Pancreas (tissue), 10 donors: ENCODE results near the gene STRN. TPM values are rescaled to one million over a fixed set of nuclear protein-coding genes. Genes with fewer than 3 reads are reported as not detected.
"Not testable (repeated sequence)": the region's sequence is repeated elsewhere in the genome, so short reads cannot be mapped to it uniquely, and the experiment has no call there.

ENCODE experiments used
- ATAC-seq, 4 donors: fragments of 200-7000 bp; cut with Tn5 transposase; one replicate each; pipeline versions ENCODE4 v1.8.0 to v1.9.1; 2020; ENCODE audit warnings: mild to moderate bottlenecking in 4 of 4, moderate library complexity in 4 of 4
- DNase-seq, 6 donors: peaks; one replicate each; pipeline ENCODE4 v3.0.0-alpha.2; 2020
- FAIRE-seq: peaks from 2 replicates; lab custom pipeline; 2012; peaks lifted over from hg19 to GRCh38; lab: Jason Lieb, UNC
- H3K27ac ChIP-seq, 4 donors: fragments of 200-600 bp; sonication (generic); 1 replicate in 3 of 4; 2 replicates in 1 of 4; pipeline versions ENCODE4 v1.5.0 to v1.8.0; 2020
- H3K27me3 ChIP-seq, 4 donors: fragments of 200-600 bp; one replicate each; pipeline ENCODE4 v1.8.0; 2021
- H3K36me3 ChIP-seq, 3 donors: fragments of 200-600 bp; sonication (generic) in 1 of 3; one replicate each; pipeline versions ENCODE4 v1.5.0 to v1.8.0; 2020 to 2021
- H3K4me1 ChIP-seq, 3 donors: fragments of 200-600 bp; one replicate each; pipeline ENCODE4 v1.8.0; 2021
- H3K4me3 ChIP-seq, 4 donors: fragments of 200-600 bp; sonication (generic) in 2 of 4; one replicate each; pipeline versions ENCODE4 v1.5.0 to v1.8.0; 2020 to 2021
- H3K9me3 ChIP-seq, 4 donors: fragments of 200-600 bp; one replicate each; pipeline ENCODE4 v1.8.0; 2021
- WGBS, 2 donors: extraction: QIAGEN DNeasy Blood & Tissue Kit; methylation state at CpG; one replicate each; pipeline ENCODE4 v1.1.7; 2013; 5-methylcytosine and 5-hydroxymethylcytosine counted together
- intact Hi-C, 3 donors: fragments of 100-400 bp; cut with DNase I; formaldehyde crosslinking; loops; one replicate each; pipeline versions ENCODE4 v1.11.1 to v1.14.2; 2022
- polyA plus RNA-seq, 2 donors: library from polyadenylated mRNA; stranded (reverse); fragments of 200-250 nt; gene quantifications; one replicate each; pipeline ENCODE4 v1.2.3, GENCODE V29; 2013
- total RNA-seq, 6 donors: library from RNA; stranded (reverse); fragmentation: NEBNext Ultra II Directional in 4 of 6; extraction: Animal tissue kit (Norgen Biotek cat#: 25700) in 4 of 6; gene quantifications; one replicate each; pipeline versions ENCODE4 v1.2.1 to v1.2.4, GENCODE V29; 2021 to 2023
- TF ChIP-seq, protein P1 (sequence below), 4 donors: fragments of 200-600 bp; sonication (generic) in 3 of 4; IDR thresholded peaks; one replicate each; pipeline versions ENCODE4 v1.5.0 to v1.8.0; 2021; ENCODE audit warnings: antibody characterized with exemption in 4 of 4
- donor health status: healthy with polysubstance abuse.
- donor health status: DM: no; HTN: no; CAD: no; lungs with moderate emphysema.
- donor health status: DM: no; HTN: no; CAD: no.
- donor health status: control.
- donor health status: control.
- donor health status: Bipolar disorder and iron deficiency.
- donor health status: DM: yes; HTN: yes; CAD: no.
- donor health status: DM: no; HTN: no; CAD: no.
- donor health status: DM: no; HTN: no; CAD: no.
- donor health status: DM: yes; HTN: yes; CAD: no.

STRN gene
- total and polyA plus RNA-seq, 8 donors, result 1.8 to 16.2 (median 7.9) TPM

DNA sequence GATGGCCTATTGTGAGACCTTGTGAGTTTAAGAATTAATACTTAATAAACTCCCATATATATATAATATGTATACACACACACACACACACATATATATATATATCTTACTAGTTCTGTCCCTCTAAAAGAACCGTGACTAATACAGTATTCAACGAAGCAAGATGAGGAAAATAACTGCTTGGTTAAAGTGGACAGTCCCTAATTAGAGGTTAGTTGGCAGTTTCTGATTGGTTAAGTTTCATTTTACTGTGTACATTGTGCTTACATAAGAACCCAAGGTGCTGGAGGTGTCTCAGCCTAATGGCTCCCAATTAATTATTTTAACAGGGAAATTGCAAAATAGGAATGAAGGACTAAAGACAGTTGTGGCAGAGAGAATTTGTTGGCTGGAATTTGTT lies 132.1 kb downstream of the STRN start:
- no peak for DNase-seq
- H3K4me1 ChIP-seq, result no peaks in the 10 kb centered on the region
- FAIRE-seq, result no peak
- intact Hi-C loops, result no loop called here
- no peak overlapping the region for H3K27ac ChIP-seq
- no peaks in the 10 kb centered on the region for H3K9me3 ChIP-seq
- H3K36me3 ChIP-seq, result no peaks in the 10 kb centered on the region
- ATAC-seq, result no peak
- H3K27me3 ChIP-seq, result no peaks in the 10 kb centered on the region
- no peak overlapping the region for H3K4me3 ChIP-seq
- 71 to 89% methylated on average over 2 of the region's 2 CpGs for WGBS, 2 donors
- TF ChIP-seq, protein P1, sequence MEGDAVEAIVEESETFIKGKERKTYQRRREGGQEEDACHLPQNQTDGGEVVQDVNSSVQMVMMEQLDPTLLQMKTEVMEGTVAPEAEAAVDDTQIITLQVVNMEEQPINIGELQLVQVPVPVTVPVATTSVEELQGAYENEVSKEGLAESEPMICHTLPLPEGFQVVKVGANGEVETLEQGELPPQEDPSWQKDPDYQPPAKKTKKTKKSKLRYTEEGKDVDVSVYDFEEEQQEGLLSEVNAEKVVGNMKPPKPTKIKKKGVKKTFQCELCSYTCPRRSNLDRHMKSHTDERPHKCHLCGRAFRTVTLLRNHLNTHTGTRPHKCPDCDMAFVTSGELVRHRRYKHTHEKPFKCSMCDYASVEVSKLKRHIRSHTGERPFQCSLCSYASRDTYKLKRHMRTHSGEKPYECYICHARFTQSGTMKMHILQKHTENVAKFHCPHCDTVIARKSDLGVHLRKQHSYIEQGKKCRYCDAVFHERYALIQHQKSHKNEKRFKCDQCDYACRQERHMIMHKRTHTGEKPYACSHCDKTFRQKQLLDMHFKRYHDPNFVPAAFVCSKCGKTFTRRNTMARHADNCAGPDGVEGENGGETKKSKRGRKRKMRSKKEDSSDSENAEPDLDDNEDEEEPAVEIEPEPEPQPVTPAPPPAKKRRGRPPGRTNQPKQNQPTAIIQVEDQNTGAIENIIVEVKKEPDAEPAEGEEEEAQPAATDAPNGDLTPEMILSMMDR (IDR thresholded peaks at IDR 0.05), result no peak

DNA sequence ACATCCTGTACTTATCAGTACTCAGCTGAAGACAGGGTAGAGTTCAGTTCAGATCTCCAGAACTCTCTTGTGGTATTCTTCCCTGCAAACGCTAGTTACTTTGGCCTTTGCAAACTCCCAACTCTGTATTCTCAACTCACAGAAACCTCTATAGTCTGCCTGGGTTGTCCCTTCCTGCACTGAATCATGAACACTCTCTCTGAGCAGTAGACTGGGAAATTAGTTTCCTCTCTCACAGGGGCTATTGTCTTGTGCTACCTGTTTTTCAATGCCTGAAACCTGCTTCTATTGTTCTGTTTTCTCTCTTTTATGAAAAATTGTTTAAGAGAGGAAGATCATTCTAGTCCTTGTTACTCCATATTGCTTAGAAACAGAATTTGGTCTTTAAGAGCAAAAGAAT lies 135.2 kb downstream of the STRN start:
- Histone ChIP-seq H3K36me3 (no peaks in the 10 kb centered on the region), H3K4me3 (no peak overlapping the region), H3K27ac (no peak overlapping the region), H3K4me1 (no peaks in the 10 kb centered on the region), H3K9me3 (no peaks in the 10 kb centered on the region), H3K27me3 (no peaks in the 10 kb centered on the region)
- FAIRE-seq (no peak), ATAC-seq (no peak), DNase-seq (no peak)
- TF ChIP-seq, protein P1 (IDR thresholded peaks at IDR 0.05), result no peak
- WGBS, 2 donors, result 52 to 62% methylated on average over 1 of the region's 1 CpG
- intact Hi-C loops, result no loop called here

DNA sequence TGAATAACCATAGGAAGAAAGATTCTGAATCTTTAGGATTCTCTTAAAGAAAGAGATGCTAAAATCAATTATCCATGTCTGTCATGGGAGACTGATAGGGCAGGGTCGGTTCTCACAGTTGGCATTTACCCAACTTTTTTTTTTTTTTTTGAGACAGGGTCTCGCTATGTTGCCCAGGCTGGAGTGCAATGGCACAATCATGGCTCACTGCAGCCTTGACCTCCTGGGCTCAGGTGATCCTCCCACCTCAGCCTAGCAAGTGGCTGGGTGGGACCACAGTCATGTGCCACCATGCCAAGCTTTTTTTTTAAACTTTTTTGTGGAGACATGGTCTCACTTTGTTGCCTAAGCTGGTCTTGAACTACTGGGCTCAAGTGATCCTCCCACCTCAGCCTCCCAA lies 141.7 kb downstream of the STRN start:
- H3K4me1 ChIP-seq, H3K4me3 ChIP-seq, ATAC-seq, H3K36me3 ChIP-seq, H3K9me3 ChIP-seq, DNase-seq, intact Hi-C loops, H3K27me3 ChIP-seq, H3K27ac ChIP-seq, FAIRE-seq: not testable (repeated sequence)
- 53 to 67% methylated on average over 2 of the region's 2 CpGs for WGBS, 2 donors

DNA sequence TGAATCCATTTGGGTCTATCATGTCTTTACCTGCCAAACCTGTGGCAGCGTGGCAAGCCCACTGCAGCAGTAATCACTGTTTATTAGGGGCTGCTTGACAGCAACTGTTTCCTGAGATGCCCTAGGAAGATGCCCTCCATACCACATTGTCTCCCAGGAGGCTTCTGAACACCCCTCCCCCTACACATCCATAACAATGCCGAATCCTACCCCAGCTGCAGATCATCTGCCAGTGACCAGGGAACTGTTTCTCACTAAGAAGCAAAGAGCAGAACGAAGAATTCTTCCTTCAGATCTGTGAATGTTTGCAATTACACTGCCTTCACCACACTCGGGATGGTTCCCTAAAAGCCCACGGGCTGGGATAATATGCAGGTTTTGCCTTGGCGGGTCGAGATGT lies 142.1 kb downstream of the STRN start:
- 68 to 76% methylated on average over 7 of the region's 7 CpGs for WGBS, 2 donors
- FAIRE-seq (no peak), ATAC-seq (no peak), DNase-seq (no peak)
- Histone ChIP-seq H3K9me3 (no peaks in the 10 kb centered on the region), H3K4me3 (no peak overlapping the region), H3K36me3 (no peaks in the 10 kb centered on the region), H3K4me1 (no peaks in the 10 kb centered on the region), H3K27me3 (no peaks in the 10 kb centered on the region), H3K27ac (no peak overlapping the region)
- TF ChIP-seq, protein P1 (IDR thresholded peaks at IDR 0.05), result no peak
- intact Hi-C loops, result no loop called here

DNA sequence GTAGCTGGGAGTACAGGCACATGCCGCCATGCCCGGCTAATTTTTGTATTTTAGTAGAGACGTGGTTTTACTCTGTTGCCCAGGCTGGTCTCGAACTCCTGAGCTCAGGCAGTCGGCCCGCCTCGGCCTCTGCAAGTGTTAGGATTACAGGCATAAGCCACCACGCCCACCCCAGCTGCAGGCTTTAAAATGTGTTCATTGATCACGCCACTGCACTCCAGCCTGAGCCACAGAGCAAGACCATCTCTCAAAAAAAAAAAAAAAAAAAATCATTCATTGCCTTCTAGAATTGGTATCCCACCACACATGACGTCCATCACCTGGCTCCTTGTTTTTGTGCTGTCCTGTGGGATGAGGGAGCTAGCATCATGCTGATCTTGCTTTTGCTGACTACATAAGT lies 142.5 kb downstream of the STRN start:
- intact Hi-C loops, result no loop called here
- Histone ChIP-seq H3K36me3 (no peaks in the 10 kb centered on the region), H3K4me1 (no peaks in the 10 kb centered on the region), H3K9me3 (no peaks in the 10 kb centered on the region), H3K27ac (no peak overlapping the region), H3K27me3 (no peaks in the 10 kb centered on the region), H3K4me3 (no peak overlapping the region)
- ATAC-seq, result no peak
- FAIRE-seq, result no peak
- WGBS, 2 donors, result 82 to 90% methylated on average over 10 of the region's 10 CpGs
- DNase-seq, result no peak
- TF ChIP-seq, protein P1 (IDR thresholded peaks at IDR 0.05), result no peak
